ENCODE measurements around the gene ACACB. TPM values are rescaled to one million over a fixed set of nuclear protein-coding genes. Genes with fewer than 3 reads are reported as not detected.
A peak's percentile ranks its signal among the peaks of the same experiment; 100 is the strongest.

The ACACB gene
- total and polyA plus RNA-seq, 8 donors = 12.5 to 21.3 (median 15.8) TPM

GRCh38 chr12:109113661-109114321 is 2.6 kb upstream of the ACACB start:
- ATAC-seq = no peak
- Histone ChIP-seq H3K9me3 (no peaks in the 10 kb centered on the region), H3K27ac (no peak overlapping the region), H3K27me3 (no peaks in the 10 kb centered on the region), H3K4me3 (no peak overlapping the region), H3K4me1 (peaks cover 5 to 22% of the 10 kb centered on the region in 2 donors), H3K36me3 (no peaks in the 10 kb centered on the region)
- DNase-seq = no peak
- intact Hi-C loops (cut with DNase I) = loop anchor here in 1 of 2 donors (10.0 kb wide), 1 partner anchor 271 kb away; no protein-coding TSS in a partner anchor
- no peak for TF ChIP-seq CTCF (IDR thresholded peaks at IDR 0.05)

- no peak overlapping the region for H3K27ac ChIP-seq
- peaks cover 5 to 22% of the 10 kb centered on the region in 2 donors for H3K4me1 ChIP-seq
- DNase-seq = no peak
- no peak for TF ChIP-seq CTCF (IDR thresholded peaks at IDR 0.05)
- intact Hi-C loops (cut with DNase I) = loop anchor here in 1 of 2 donors (10.0 kb wide), 1 partner anchor 270 kb away; no protein-coding TSS in a partner anchor
- H3K9me3 ChIP-seq = no peaks in the 10 kb centered on the region
- no peak overlapping the region for H3K4me3 ChIP-seq
- no peak for ATAC-seq
- no peaks in the 10 kb centered on the region for H3K27me3 ChIP-seq
- no peaks in the 10 kb centered on the region for H3K36me3 ChIP-seq
Observed at GRCh38 chr12:109114644-109115043, 1.7 kb upstream of the ACACB start.

GRCh38 chr12:109115404-109115757 is 1.0 kb upstream of the ACACB start:
- DNase-seq = no peak
- intact Hi-C loops (cut with DNase I) = loop anchor here in 1 of 2 donors (10.0 kb wide), 1 partner anchor 269 kb away; no protein-coding TSS in a partner anchor
- TF ChIP-seq CTCF (IDR thresholded peaks at IDR 0.05) = no peak
- no peaks in the 10 kb centered on the region for H3K36me3 ChIP-seq
- H3K27ac ChIP-seq = peak overlapping the region in 1 of 2 donors; percentile 63
- no peak for ATAC-seq
- H3K4me1 ChIP-seq = peaks cover 5 to 22% of the 10 kb centered on the region in 2 donors
- H3K9me3 ChIP-seq = no peaks in the 10 kb centered on the region
- no peak overlapping the region for H3K4me3 ChIP-seq
- no peaks in the 10 kb centered on the region for H3K27me3 ChIP-seq

GRCh38 chr12:109116611-109116949 is 193 bp downstream of the ACACB start:
- ATAC-seq = no peak
- H3K9me3 ChIP-seq = no peaks in the 10 kb centered on the region
- H3K36me3 ChIP-seq = no peaks in the 10 kb centered on the region
- TF ChIP-seq CTCF (IDR thresholded peaks at IDR 0.05) = no peak
- no peak overlapping the region for H3K4me3 ChIP-seq
- H3K27ac ChIP-seq = peak overlapping the region in 1 of 2 donors; percentile 63
- no peaks in the 10 kb centered on the region for H3K27me3 ChIP-seq
- DNase-seq = no peak
- intact Hi-C loops (cut with DNase I) = loop anchor here in 1 of 2 donors (10.0 kb wide), 1 partner anchor 268 kb away; no protein-coding TSS in a partner anchor
- H3K4me1 ChIP-seq = peaks cover 5 to 22% of the 10 kb centered on the region in 2 donors

GRCh38 chr12:109120095-109120494 is 3.7 kb downstream of the ACACB start:
- DNase-seq (no peak), ATAC-seq (no peak)
- H3K4me3 ChIP-seq = no peak overlapping the region
- intact Hi-C loops (cut with DNase I) = no loop called here
- no peaks in the 10 kb centered on the region for H3K9me3 ChIP-seq
- peaks cover 5 to 17% of the 10 kb centered on the region in 2 donors for H3K4me1 ChIP-seq
- no peak overlapping the region for H3K27ac ChIP-seq
- TF ChIP-seq CTCF (IDR thresholded peaks at IDR 0.05) = no peak
- no peaks in the 10 kb centered on the region for H3K36me3 ChIP-seq
- no peaks in the 10 kb centered on the region for H3K27me3 ChIP-seq
